NCI-H2196 (cell line): Measurements from ENCODE around the gene PAX2.

Experiments
- DNase-seq: peaks from one replicate; lab custom pipeline; 2025; ENCODE audit not compliant: unreplicated experiment; lab: John Stamatoyannopoulos, UW

The PAX2 gene

DNA sequence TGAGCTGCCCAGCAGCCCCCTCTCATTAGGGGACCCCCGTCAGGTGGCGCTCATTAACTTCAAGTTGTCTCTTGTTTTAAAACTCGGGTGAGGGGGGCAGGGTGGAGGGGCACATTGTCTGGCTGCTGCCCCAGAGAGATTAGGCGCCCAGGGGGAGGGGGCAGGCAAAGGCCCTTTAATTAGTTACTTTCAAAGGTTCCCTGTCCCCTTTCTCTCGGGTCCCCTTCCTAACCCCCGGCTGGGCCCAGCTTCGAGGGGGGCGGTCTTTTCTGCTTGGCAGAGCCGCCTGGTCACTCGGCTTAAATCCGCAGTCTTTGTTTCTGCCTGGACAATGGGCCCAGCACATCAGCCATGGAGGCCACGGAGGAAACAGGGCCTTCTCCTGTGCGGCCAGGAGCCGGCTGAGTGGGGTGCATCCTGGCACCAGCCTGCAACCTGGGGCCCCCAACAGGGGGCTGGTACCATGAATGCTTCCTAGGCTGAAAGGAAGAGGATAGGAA lies 128.5 kb downstream of the PAX2 start:
- no peak for DNase-seq

DNA sequence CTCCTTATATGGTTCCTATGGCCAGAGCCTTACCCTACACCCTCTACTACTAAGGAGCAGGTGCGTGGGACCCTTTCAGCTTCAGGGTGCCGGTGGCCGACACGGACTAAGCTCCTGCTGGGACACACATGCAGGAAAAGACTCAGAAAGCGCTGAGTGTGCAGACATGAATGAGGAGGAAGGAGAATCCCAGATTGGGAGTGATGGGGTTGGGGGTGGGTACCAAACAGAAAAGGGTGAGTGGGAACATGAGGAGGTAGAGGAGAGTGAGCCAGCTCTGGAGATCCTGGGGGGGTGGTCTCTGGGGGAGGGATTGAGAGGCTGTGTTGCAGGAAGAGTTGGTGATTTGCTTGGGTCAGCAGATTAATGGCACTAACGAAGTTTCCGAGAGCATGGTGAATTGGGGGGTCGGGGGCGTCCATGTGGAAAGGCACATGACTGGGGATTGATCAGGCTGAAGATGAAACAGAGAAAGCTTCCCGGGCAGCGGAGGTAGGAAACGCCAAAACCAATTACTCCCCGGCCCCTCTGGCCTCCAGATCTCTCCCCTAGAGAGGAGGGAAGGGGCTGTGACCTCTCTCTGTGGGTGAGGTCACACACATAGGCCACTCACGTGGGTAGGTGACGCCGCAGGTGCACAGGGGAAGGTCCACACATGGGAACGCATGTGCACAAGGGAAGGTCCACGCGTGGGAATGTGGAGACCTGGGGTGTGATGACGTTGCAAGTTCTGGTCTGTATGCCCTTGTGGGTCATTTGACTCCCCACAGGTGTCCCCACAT lies 129.5 kb downstream of the PAX2 start:
- no peak for DNase-seq

DNA sequence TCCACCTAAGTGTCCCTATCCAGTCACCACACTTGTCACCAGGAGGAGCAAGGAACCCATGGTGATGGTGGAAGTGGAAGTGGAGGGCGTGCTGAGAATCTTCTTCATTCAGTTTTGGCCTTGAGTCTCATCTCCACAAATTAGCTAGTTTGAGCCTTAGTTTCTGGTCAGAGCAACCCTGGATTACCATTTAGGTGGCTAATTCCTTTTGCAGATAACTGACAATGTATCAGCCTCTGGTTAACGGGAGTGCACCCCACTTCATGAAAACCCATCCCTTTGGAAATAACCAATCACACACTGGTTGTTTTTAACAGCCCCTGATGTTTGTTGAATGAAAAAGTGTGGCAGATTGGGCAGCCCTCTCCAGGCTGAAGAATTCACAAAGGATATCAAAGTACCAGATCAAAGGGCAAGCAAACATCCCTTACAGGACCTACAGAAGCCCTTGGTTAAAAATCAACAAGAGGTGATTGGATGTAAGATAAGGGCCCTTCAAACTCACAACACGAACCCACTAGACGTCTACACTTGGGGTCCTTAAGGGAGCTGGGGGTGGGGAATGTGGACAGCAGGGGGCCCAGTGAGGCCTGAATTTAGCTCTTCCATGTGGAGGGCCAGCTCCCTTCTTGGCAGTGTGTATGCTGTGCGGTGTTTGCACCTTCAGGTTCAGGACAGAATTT lies 130.2 kb downstream of the PAX2 start:
- DNase-seq: no peak

DNA sequence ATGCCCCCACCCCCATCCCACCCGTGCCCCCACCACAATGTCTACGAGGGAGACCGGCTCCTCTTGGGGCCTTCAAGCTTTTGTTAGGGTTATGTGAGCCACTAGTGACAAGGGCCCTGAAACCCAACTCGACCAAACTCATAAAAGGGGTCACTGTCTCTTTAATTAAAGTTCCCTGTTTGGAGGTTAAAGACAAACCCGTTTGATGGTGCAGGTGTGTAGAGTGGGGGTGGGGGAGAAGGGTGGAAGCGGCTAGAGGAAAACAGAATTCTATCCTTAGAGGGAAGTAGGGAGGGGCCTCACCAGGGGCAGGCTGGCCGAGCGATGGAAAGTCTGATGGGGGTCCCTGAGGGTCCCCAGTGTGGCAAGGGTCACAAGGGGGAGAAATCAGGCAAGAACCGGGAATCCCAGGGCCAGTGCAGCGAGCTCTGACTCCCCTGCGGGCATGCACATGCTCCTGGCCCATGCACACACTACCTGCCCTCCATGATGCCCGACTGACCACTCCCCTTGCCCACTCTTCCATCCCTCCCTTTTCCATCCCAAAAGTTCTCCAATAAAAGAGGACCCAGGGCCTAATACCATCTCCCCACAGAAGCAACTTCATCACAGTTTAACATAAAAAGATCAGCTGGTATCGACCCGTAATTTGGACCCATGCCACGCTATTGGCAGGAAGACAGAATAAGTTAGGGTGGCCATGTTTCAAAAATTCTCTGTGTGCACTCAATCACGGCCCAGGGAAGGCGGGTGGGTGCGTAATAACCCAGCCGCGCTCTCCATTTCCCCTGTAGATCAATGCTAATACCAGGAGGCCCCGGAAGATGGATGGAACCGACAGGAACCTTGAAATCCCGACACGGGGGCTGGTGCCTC lies 131.4 kb downstream of the PAX2 start:
- DNase-seq: no peak

DNA sequence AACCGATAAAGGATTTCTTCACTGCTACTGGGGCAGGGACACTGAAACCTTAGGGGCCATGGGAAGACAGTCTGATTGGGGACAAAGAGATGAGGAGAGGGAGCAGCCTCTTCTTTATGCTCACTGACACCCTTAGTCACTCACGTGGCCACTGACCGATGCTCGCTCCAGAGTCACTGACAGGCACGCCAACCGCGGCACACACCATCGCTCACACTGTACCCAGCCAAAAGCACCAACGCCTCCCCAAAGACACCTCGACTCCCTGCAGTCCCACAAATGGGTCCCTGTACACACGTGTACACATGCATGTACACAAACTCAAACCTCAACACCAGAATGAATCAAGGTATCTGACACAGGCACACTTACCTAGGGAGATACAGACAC lies 132.1 kb downstream of the PAX2 start:
- no peak for DNase-seq

DNA sequence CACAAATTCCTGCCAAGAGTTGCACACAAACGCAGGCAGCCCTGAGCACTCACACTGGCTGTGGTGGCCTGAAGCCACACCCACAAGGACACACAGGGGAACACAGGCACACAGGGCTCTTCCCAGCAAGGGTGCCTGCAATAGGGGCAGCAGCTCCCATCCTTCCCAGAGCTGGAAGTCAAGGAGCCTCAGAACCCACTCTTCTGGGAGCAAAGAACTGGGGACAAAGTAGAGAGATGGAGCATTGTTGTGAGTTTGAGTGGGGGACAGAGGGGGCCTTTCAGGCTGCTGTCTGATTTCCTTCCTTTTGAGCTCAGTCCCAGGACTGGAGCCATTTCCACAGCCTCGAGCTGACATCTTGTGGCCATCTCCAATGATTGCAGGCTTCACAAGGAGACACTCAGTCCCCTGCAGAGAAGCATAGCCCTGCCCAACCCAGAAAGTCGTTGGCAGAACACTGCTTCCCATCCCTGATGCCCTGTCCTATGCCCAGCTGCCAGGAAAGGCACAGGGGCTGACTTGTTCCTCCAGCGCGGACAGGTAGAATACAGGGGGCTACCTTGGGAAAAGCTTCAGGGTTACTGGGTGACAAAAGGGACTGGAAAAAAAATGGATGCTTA lies 133.0 kb downstream of the PAX2 start:
- peak; percentile 19 for DNase-seq
